H1 (cell line): Measurements from ENCODE around the gene HLF. TPM values are rescaled to one million over a fixed set of nuclear protein-coding genes. Genes with fewer than 3 reads are reported as not detected.

ENCODE experiments used
- CBX5 ChIP-seq: fragments of 300-800, 300-1000 bp; sonication (generic); IDR thresholded peaks from 2 replicates; pipeline ENCODE4 v1.7.1; 2016; ENCODE audit warnings: antibody characterized with exemption, low read length, low read depth
- CREB1 ChIP-seq: IDR thresholded peaks from 2 replicates; pipeline ENCODE4 v1.6.1; 2012; ENCODE audit warnings: inconsistent platforms
- EP300 ChIP-seq, 2 experiments: IDR thresholded peaks; 1 replicate in 1 of 2; 2 replicates in 1 of 2; pipeline ENCODE4 v1.6.1; 2011 to 2012; ENCODE audit warnings: low read depth in 2 of 2, low read length in 2 of 2, mild to moderate bottlenecking in 2 of 2, borderline replicate concordance in 1 of 2, inconsistent platforms in 1 of 2, moderate library complexity in 1 of 2
- EZH2 ChIP-seq: fragments of 200-600 bp; sonication (generic); IDR thresholded peaks from 2 replicates; pipeline ENCODE4 v1.7.1; 2012; ENCODE audit warnings: low read depth, mild to moderate bottlenecking, moderate library complexity, low read length, inconsistent platforms; ENCODE audit not compliant: severe bottlenecking
- FOSL1 ChIP-seq: IDR thresholded peaks from 2 replicates; pipeline ENCODE4 v1.6.1; 2011; ENCODE audit warnings: mild to moderate bottlenecking, low read depth, low read length, moderate library complexity; ENCODE audit not compliant: insufficient read depth
- POU5F1 ChIP-seq: IDR thresholded peaks from 2 replicates; pipeline ENCODE4 v1.6.1; 2011; ENCODE audit warnings: low read depth, mild to moderate bottlenecking, low read length, moderate library complexity
- RNF2 ChIP-seq: fragments of 200-900, 300-1000 bp; sonication (generic); IDR thresholded peaks from 2 replicates; pipeline ENCODE4 v1.7.1; 2016; ENCODE audit warnings: borderline replicate concordance, low read depth, mild to moderate bottlenecking, antibody characterized with exemption, low read length; ENCODE audit not compliant: poor library complexity, severe bottlenecking; ENCODE audit errors: missing control alignments
- SAP30 ChIP-seq: fragments of 300-600 bp; sonication (generic); IDR thresholded peaks from 2 replicates; pipeline ENCODE4 v1.7.1; 2012; ENCODE audit warnings: low read length, moderate library complexity, mild to moderate bottlenecking, inconsistent platforms; ENCODE audit not compliant: insufficient read depth, insufficient replicate concordance
- polyA plus RNA-seq, 7 experiments: library from polyadenylated mRNA; depleted of rRNA in 3 of 7; stranded (reverse) in 5 of 7; unstranded in 2 of 7; fragments of >200 nt in 5 of 7; fragments of 200-250 nt in 2 of 7; gene quantifications; 1 replicate in 5 of 7; 2 replicates in 1 of 7; 4 replicates in 1 of 7; pipeline versions ENCODE4 v1.2.1 to v1.2.3, GENCODE V29; 2011 to 2013; ENCODE audit warnings: missing spikeins in 2 of 7, mixed read lengths in 2 of 7
- total RNA-seq: library from RNA; stranded (reverse); fragmentation: NEBNext Ultra II Directional; extraction: Animal tissue kit (Norgen Biotek cat#: 25700); gene quantifications from 2 replicates; pipeline ENCODE4 v1.2.1, GENCODE V29; 2021

The HLF gene
- total and polyA plus RNA-seq, 2 of the 8 experiments (the other 6 are each of a cell fraction or from before 2014, with no cell fraction given), result 0.39 to 0.60 TPM

- TF ChIP-seq SAP30 (no peak), CREB1 (no peak), RNF2 (no peak), CBX5 (no peak), EP300 (IDR thresholded peaks at IDR 0.05; ENCODE audit: borderline replicate concordance in 1 of 2, low read depth in 2 of 2, low read length in 2 of 2) (no peak), EZH2 (no peak), FOSL1 (no peak), POU5F1 (no peak)
Observed at GRCh38 chr17:55288356-55289105, 23.8 kb downstream of the HLF start (continued).
